Stomach (tissue), 4 donors: ENCODE results near the gene NCKAP5.

ENCODE experiments used
- CTCF ChIP-seq, 7 experiments: fragments of 450-650 bp in 4 of 7; fragments of 200-600 bp in 3 of 7; sonication (generic) in 3 of 7; IDR thresholded peaks; one replicate each; pipeline ENCODE4 v1.5.1; 2016 to 2019; ENCODE audit warnings: antibody characterized with exemption in 7 of 7, control low read depth in 2 of 7, mild to moderate bottlenecking in 1 of 7
- EP300 ChIP-seq: sonication (generic); formaldehyde crosslinking; IDR thresholded peaks from one replicate; pipeline ENCODE4 v1.6.1; 2017; ENCODE audit warnings: antibody characterized with exemption
- POLR2A ChIP-seq, 4 donors: fragments of 450-650 bp; IDR thresholded peaks; one replicate each; pipeline ENCODE4 v1.6.1; 2016; ENCODE audit warnings: antibody characterized with exemption in 4 of 4, control low read depth in 2 of 4, mild to moderate bottlenecking in 1 of 4, moderate library complexity in 1 of 4
- POLR2AphosphoS5 ChIP-seq, 3 donors: sonication (generic); formaldehyde crosslinking; IDR thresholded peaks; one replicate each; pipeline ENCODE4 v1.6.1; 2016; ENCODE audit warnings: antibody characterized with exemption in 3 of 3

GRCh38 chr2:133600266-133600928, 32.1 kb upstream of the NCKAP5 start:
- TF ChIP-seq EP300 (no peak), POLR2AphosphoS5 (IDR thresholded peaks at IDR 0.05) (no peak), CTCF (IDR thresholded peaks at IDR 0.05) (no peak), POLR2A (IDR thresholded peaks at IDR 0.05) (no peak)
